NT2/D1 (cell line): ENCODE measurements around the gene UNK.

ENCODE experiments used
- SUZ12 ChIP-seq: IDR thresholded peaks from 2 replicates; pipeline ENCODE4 v1.6.1; 2011; ENCODE audit not compliant: insufficient read length, insufficient read depth; ENCODE audit errors: extremely low read depth
- YY1 ChIP-seq: IDR thresholded peaks from 2 replicates; pipeline ENCODE4 v1.6.1; 2011; ENCODE audit not compliant: insufficient read length, insufficient read depth

GRCh38 chr17:75824666-75825065 is 40.1 kb downstream of the UNK start:
- no peak for TF ChIP-seq SUZ12
- TF ChIP-seq YY1: no peak
